GM21360 (cell line): ENCODE measurements around the gene SYNE1.

Experiments
- ATAC-seq: cut with Tn5 transposase; IDR thresholded peaks from one replicate; pipeline ENCODE4 v1.9.1; 2021; ENCODE audit warnings: mild to moderate bottlenecking, moderate library complexity; ENCODE audit not compliant: unreplicated experiment

SYNE1 gene

GRCh38 chr6:152244998-152245630, 392.0 kb downstream of the SYNE1 start:
- no peak for ATAC-seq

- ATAC-seq, result no peak
Observed at GRCh38 chr6:152241013-152241766, 396.0 kb downstream of the SYNE1 start.

DNA sequence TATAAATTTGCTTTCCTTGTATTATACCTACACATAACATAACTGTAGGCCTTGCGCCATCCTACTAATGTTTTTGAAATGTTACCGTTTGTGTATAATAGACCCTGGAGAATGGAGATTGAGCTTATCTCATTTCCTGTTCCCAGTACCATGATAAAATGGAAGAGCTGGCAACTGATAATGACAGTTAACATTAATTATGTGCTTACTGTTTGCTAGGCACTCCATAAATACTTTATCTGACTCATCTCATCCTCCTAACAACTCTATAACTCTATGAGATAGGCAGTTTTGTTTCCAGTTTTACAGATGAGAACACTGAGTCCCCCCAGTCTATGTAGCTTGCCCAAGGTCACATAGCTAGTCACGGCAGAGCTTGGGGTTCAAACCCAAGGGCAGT, 396.7 kb downstream of the SYNE1 start:
- no peak for ATAC-seq

DNA sequence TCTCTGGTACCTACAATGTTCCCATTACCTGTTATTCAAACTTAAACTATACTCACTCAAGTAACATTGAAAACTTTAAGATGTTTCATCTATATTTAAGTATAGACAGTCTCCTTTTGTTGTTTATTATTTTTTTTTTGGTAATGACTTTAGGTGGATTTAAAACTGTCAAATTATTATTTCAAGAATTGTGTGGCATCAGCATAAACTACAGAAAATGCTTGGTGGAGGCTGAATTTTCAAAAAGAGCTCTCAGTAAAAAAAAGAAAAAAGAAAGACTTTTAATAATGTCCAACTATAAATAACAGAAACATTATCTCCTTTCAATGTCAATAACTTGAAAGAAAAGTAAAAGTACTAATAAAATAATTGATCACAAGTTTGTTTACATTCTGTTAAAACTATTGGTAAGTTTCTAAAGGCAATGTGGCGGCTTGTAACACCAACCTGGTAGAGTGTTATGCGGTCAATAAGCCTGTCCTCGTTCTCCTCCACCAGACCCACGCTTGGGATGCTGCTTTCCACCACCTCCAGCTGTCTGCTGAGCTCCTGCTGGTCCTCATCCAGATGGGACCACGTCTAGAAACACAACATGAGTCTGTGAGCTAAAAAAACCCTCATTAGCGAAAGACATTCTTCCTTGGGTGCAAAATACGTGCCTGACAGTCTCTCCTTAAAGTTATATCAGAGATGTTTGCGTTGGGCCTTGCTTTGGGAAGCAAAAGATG, 400.6 kb downstream of the SYNE1 start:
- no peak for ATAC-seq

GRCh38 chr6:152233547-152234320, 403.4 kb downstream of the SYNE1 start:
- no peak for ATAC-seq

GRCh38 chr6:152232501-152233151, 404.5 kb downstream of the SYNE1 start:
- ATAC-seq, result no peak

DNA sequence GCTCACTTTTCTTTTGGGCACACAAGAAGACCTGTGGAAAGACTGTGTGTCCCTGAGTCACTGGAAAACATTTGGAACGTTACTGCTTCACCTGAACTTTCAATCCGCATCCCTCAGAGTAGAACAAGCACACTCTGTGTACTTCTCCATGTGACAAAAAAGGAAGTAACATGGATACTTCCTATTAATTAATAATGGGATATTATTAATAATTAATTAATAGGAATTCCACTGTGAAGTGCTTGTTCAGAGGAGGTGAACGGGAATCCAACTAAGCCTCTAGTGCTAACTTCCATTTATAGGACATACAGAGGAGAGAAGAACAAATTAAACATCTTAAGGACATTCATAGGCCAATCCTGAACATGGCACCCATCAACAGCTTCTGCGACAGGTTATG, 407.8 kb downstream of the SYNE1 start:
- ATAC-seq, result no peak

DNA sequence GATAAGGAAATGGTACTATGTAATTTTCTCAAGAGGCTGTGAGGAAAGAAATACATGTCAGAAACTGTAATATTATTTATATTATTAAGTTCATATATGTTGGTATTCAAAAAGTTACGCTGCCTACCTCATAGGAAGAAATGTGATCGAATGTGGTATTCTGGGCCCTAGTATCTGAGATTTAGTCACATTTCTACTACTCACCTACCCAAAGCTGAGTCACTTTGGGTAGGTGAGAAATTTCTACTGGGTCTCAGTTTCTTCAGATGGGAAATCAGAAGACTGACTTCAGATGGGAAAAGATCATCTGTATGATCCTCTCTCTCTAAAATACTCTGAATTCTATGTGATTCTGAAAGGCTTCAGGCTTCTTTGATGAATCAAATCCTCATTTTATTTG, 411.0 kb downstream of the SYNE1 start:
- ATAC-seq, result no peak

GRCh38 chr6:152225241-152225934, 411.8 kb downstream of the SYNE1 start:
- ATAC-seq, result no peak

GRCh38 chr6:152223636-152224035, 413.5 kb downstream of the SYNE1 start:
- ATAC-seq, result no peak

DNA sequence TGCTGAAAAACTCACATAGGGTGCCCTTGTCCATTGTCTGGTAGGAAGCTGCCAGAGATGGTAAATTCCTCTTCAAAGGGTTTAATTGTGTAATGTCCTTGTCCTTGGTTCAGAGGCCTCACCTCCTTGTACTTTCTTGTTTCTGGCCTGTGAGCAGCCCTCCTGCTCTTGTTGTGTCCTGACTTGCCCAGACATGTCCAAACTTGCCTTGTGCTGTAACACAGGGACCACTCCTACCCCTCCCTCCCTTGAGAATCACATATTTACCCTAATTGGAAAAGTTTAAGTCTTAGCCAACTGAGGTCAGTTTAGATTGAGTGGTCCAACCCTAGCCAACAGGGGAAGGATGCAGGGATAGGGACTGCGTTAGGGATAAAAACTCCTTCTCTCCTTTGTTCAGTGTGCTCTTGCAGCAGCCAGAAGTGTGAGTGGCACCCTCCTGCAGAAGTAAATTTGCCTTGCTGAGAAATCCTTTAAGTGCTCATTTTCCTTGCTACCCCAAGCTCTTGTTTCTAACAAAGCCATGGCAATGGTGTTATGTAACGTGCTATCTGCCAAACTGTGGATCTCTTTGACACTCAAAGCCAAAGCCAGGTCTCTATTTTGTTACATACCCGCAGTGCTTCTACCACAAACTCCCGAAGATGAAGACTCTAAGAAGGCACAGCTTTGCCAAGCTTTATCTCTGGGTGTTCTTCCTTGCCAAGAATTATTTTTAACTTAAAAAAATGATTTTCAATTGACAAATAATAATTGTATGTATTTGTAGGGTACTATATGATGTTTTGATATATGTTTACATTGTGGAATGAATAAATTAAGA, 415.1 kb downstream of the SYNE1 start:
- ATAC-seq, result no peak

- ATAC-seq, result no peak
Observed at GRCh38 chr6:152220786-152221185, 416.4 kb downstream of the SYNE1 start.

DNA sequence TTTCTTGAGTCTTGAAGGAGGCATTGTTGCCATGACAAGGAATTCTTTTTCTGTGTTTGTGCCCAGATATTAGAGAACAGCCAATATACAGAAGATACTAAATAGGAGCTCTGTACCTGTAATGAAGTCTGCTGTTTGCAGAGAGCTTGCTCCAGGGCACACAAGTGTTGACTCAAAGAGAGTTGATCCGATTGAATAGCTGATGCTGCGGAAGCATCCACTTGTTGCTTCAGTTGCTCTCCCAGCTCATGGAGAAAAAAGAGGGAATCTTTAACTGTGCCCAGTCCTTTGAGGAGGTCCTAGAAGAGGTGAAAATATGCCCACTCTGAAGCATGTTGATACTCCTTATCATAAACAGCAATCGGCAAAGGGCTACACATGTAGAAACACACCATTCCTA, 418.3 kb downstream of the SYNE1 start:
- no peak for ATAC-seq

- ATAC-seq, result no peak
Observed at GRCh38 chr6:152212437-152212836, 424.7 kb downstream of the SYNE1 start.

GRCh38 chr6:152209211-152209610, 428.0 kb downstream of the SYNE1 start:
- ATAC-seq, result no peak

GRCh38 chr6:152207915-152208714, 429.0 kb downstream of the SYNE1 start:
- no peak for ATAC-seq

- ATAC-seq, result no peak
Observed at GRCh38 chr6:152206072-152206818, 430.9 kb downstream of the SYNE1 start.

GRCh38 chr6:152204591-152204990, 432.6 kb downstream of the SYNE1 start:
- ATAC-seq, result no peak
